Esophagus muscularis mucosa (tissue), 4 donors: ENCODE data around the gene SLC12A6. TPM values are rescaled to one million over a fixed set of nuclear protein-coding genes. Genes with fewer than 3 reads are reported as not detected.

Experiments
- DNase-seq: peaks from one replicate; pipeline ENCODE4 v3.0.0-alpha.2; 2017; ENCODE audit errors: extremely low spot score
- H3K27ac ChIP-seq, 4 donors: fragments of 200-600 bp; sonication (generic); replicated peaks in 1 of 4; 1 replicate in 3 of 4; 2 replicates in 1 of 4; pipeline ENCODE4 v1.5.1; 2016 to 2019; ENCODE audit warnings: mild to moderate bottlenecking in 1 of 4
- H3K27me3 ChIP-seq, 4 donors: fragments of 200-600 bp; sonication (generic); one replicate each; pipeline versions ENCODE4 v1.5.1 to v1.6.0; 2016 to 2019
- H3K36me3 ChIP-seq, 4 donors: fragments of 200-600 bp; sonication (generic); one replicate each; pipeline ENCODE4 v1.5.1; 2016 to 2019
- H3K4me1 ChIP-seq, 4 donors: fragments of 200-600 bp; sonication (generic); one replicate each; pipeline ENCODE4 v1.5.1; 2016 to 2019
- H3K4me3 ChIP-seq, 4 donors: fragments of 200-600 bp; sonication (generic); 1 replicate in 2 of 4; 2 replicates in 2 of 4; pipeline ENCODE4 v1.5.1; 2016 to 2019; ENCODE audit warnings: mild to moderate bottlenecking in 4 of 4, moderate library complexity in 1 of 4
- H3K9me3 ChIP-seq, 4 donors: fragments of 200-600 bp; sonication (generic); 1 replicate in 3 of 4; 2 replicates in 1 of 4; pipeline ENCODE4 v1.5.1; 2016 to 2019
- EP300 ChIP-seq: sonication (generic); formaldehyde crosslinking; IDR thresholded peaks from one replicate; pipeline ENCODE4 v1.6.1; 2017; ENCODE audit warnings: antibody characterized with exemption
- POLR2A ChIP-seq: fragments of 450-650 bp; IDR thresholded peaks from one replicate; pipeline ENCODE4 v1.6.1; 2017; ENCODE audit warnings: antibody characterized with exemption, moderate library complexity, mild to moderate bottlenecking, low read depth
- POLR2AphosphoS5 ChIP-seq, 2 donors: sonication (generic); formaldehyde crosslinking; IDR thresholded peaks; one replicate each; pipeline ENCODE4 v1.6.1; 2017; ENCODE audit warnings: antibody characterized with exemption in 2 of 2
- WGBS: methylation state at CpG from one replicate; pipeline ENCODE4 v1.1.5; 2018; 5-methylcytosine and 5-hydroxymethylcytosine counted together
- intact Hi-C: fragments of 100-400 bp; cut with DNase I; formaldehyde crosslinking; loops from one replicate; pipeline ENCODE4 v1.15.1; 2023
- total RNA-seq, 4 donors: library from RNA; depleted of rRNA; stranded (reverse); fragments of >200 nt; gene quantifications; one replicate each; pipeline versions ENCODE4 v1.1.0 to v1.2.1, GENCODE V29; 2016
- TF ChIP-seq, protein P1 (sequence below), 3 experiments: fragments of 200-600 bp in 2 of 3; fragments of 450-650 bp in 1 of 3; sonication (generic) in 2 of 3; IDR thresholded peaks; one replicate each; pipeline ENCODE4 v1.5.1; 2017 to 2019; ENCODE audit warnings: antibody characterized with exemption in 3 of 3, mild to moderate bottlenecking in 2 of 3, moderate library complexity in 1 of 3

SLC12A6 gene
- total RNA-seq, 4 donors from 2014 or later = 16.1 to 21.4 (median 16.3) TPM

DNA sequence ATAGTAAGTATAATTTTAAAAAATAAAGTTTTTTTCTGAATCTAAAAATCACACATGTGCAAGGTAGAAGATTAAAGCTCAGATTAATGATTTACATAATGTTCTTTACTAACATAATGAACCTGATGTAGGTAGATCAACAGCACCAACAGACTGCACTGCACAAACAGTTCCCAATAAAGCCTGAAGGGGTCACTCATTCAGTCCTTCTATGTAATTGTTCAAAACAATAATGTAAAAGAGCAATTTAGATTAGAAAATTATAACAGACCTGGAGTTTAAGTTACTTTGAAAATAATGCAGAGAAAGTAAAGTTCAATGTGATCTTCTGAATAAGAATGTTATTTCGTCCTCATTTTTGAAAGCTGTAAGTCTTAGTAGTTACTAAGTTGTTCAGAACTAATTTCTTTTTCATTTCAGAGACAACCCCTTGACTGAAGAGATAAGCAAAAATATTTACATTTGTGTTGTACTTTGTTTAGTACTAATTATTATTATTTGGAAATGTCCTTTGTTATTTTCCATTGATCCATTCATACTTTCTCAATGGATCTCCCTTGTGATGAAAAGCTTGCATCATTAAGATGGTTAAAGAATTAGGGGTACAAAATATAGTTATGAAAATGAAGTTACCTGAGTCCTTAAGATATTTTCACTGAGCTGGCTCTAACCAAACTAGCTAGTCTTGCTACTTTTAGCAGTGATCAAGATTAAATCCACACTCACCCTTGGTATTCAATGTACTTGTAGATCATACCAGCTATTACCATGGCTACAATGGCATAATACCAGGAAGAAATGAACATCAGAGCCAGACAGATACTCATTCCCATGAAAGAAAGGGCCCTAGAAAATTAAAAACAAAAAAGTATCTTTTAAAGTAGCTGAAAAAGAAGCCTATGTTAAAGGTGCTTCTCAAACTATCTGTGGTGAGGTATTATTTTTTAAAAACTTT, 95.9 kb downstream of the SLC12A6 start:
- intact Hi-C loops = no loop called here
- Histone ChIP-seq H3K4me3 (no peak overlapping the region), H3K36me3 (peaks cover 0 to 82% (median 72%) of the 10 kb centered on the region in 4 donors), H3K9me3 (no peaks in the 10 kb centered on the region), H3K4me1 (no peaks in the 10 kb centered on the region), H3K27ac (no peak overlapping the region), H3K27me3 (no peaks in the 10 kb centered on the region)
- TF ChIP-seq EP300 = no peak
- TF ChIP-seq, protein P1, sequence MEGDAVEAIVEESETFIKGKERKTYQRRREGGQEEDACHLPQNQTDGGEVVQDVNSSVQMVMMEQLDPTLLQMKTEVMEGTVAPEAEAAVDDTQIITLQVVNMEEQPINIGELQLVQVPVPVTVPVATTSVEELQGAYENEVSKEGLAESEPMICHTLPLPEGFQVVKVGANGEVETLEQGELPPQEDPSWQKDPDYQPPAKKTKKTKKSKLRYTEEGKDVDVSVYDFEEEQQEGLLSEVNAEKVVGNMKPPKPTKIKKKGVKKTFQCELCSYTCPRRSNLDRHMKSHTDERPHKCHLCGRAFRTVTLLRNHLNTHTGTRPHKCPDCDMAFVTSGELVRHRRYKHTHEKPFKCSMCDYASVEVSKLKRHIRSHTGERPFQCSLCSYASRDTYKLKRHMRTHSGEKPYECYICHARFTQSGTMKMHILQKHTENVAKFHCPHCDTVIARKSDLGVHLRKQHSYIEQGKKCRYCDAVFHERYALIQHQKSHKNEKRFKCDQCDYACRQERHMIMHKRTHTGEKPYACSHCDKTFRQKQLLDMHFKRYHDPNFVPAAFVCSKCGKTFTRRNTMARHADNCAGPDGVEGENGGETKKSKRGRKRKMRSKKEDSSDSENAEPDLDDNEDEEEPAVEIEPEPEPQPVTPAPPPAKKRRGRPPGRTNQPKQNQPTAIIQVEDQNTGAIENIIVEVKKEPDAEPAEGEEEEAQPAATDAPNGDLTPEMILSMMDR (IDR thresholded peaks at IDR 0.05) = peak; percentile 48 to 73 (median 60)
- DNase-seq = no peak
- 58% methylated on average over 1 of the region's 1 CpG for WGBS

DNA sequence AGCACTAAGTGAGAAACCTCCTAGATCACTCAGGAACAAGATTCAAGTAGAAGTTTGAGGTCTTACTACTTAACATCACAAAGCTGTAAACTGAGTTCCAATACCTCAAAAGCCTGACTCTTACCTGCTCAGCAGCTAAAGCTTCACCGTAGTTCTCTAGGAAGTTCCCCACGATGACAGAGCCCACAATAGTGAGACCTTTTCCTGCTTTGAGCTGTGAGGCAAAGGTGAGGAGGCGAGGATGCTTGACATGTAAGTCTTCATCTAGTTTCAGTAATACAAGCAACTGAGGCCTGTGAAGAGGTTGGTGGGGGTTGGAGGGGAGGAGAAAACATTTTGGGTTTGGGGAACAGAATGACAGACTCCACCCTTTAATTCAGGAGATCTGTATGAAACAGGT, 97.0 kb downstream of the SLC12A6 start:
- H3K9me3 ChIP-seq = no peaks in the 10 kb centered on the region
- TF ChIP-seq, protein P1 (IDR thresholded peaks at IDR 0.05) = no peak
- no peak for TF ChIP-seq POLR2AphosphoS5 (IDR thresholded peaks at IDR 0.05)
- TF ChIP-seq POLR2A = no peak
- no peak for TF ChIP-seq EP300
- 89% methylated on average over 3 of the region's 3 CpGs for WGBS
- no peak overlapping the region for H3K4me3 ChIP-seq
- intact Hi-C loops = no loop called here
- H3K4me1 ChIP-seq = no peaks in the 10 kb centered on the region
- no peak overlapping the region for H3K27ac ChIP-seq
- DNase-seq = no peak
- peaks cover 8 to 87% (median 81%) of the 10 kb centered on the region in 4 donors for H3K36me3 ChIP-seq
- H3K27me3 ChIP-seq = no peaks in the 10 kb centered on the region

DNA sequence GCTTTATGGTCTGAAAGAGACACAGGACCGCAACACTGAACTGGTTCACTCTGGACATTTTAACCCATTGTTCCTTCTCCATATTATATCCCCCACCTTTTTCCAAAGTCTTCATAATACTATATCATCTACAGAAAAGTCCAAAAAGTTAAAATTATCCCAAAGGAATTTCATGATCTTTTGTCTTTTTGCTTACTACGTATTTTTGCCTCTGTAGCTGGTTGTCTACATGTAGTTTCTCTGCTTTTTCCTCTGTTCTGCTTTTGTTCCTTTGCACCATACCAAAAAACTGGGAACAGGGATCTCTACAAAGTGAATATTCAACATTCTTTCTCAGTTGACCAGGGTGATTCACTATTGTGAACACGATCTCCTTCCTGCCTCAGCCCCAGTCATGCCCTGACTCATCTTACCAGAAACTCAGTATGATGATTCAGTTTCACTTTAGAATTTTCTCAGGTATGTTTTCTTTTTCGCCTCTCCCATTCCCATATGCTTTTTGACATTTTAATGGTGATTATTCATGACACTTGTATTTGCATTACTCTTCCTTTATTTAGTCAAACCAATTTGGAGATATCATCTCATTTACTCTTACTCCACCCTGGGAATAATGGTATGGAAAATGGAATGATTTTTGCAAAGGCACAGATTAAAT, 98.3 kb downstream of the SLC12A6 start:
- Histone ChIP-seq H3K27ac (no peak overlapping the region), H3K36me3 (peaks cover 10 to 87% (median 81%) of the 10 kb centered on the region in 4 donors), H3K4me3 (no peak overlapping the region), H3K4me1 (no peaks in the 10 kb centered on the region), H3K27me3 (no peaks in the 10 kb centered on the region), H3K9me3 (no peaks in the 10 kb centered on the region)
- TF ChIP-seq POLR2AphosphoS5 (IDR thresholded peaks at IDR 0.05) = no peak
- no peak for DNase-seq
- 71% methylated on average over 4 of the region's 4 CpGs for WGBS
- intact Hi-C loops = no loop called here

GRCh38 chr15:34233614-34234013, 104.0 kb downstream of the SLC12A6 start:
- no peak overlapping the region for H3K4me3 ChIP-seq
- no peak overlapping the region for H3K27ac ChIP-seq
- no peaks in the 10 kb centered on the region for H3K4me1 ChIP-seq
- no peaks in the 10 kb centered on the region for H3K9me3 ChIP-seq
- intact Hi-C loops = no loop called here
- peaks cover 24 to 99% (median 87%) of the 10 kb centered on the region in 4 donors for H3K36me3 ChIP-seq
- TF ChIP-seq EP300 (no peak), POLR2A (no peak), POLR2AphosphoS5 (IDR thresholded peaks at IDR 0.05) (no peak)
- TF ChIP-seq, protein P1 (IDR thresholded peaks at IDR 0.05) = no peak
- DNase-seq = no peak
- 89% methylated on average over 6 of the region's 6 CpGs for WGBS
- H3K27me3 ChIP-seq = no peaks in the 10 kb centered on the region

GRCh38 chr15:34223904-34224596, 113.5 kb downstream of the SLC12A6 start:
- Histone ChIP-seq H3K27ac (peak overlapping the region; percentile 83 to 90 (median 86)), H3K36me3 (peaks cover 18 to 25% (median 19%) of the 10 kb centered on the region in 4 donors), H3K4me1 (peaks cover 17 to 25% (median 22%) of the 10 kb centered on the region in 4 donors), H3K4me3 (peak overlapping the region; percentile 60 to 84 (median 73)), H3K9me3 (no peaks in the 10 kb centered on the region), H3K27me3 (no peaks in the 10 kb centered on the region)
- no peak for TF ChIP-seq EP300
- TF ChIP-seq, protein P1 (IDR thresholded peaks at IDR 0.05) = no peak
- no peak for TF ChIP-seq POLR2A
- no peak for TF ChIP-seq POLR2AphosphoS5 (IDR thresholded peaks at IDR 0.05)
- DNase-seq = no peak
- 59% methylated on average over 24 of the region's 24 CpGs for WGBS
- intact Hi-C loops = loop anchor here (5.0 to 10.0 kb wide), 2 partner anchors 118 to 761 kb away; partner anchors contain the start of genes NOP10, NUTM1 and ZNF770
